ENCODE data around the gene LRRC3.

LRRC3 gene

GRCh38 chr21:44505673-44506278 is 50.5 kb downstream of the LRRC3 start:
- no peak overlapping the region for H3K27ac ChIP-seq
- H3K4me3 ChIP-seq (ENCODE audit: low read depth, low read length), result no peak overlapping the region
- in situ Hi-C loops (cut with HindIII; ENCODE audit: low pct_ligation_motif_present, low sequenced_read_pairs), result no loop called here
- DNase-seq, result no peak
- H3K27me3 ChIP-seq (replicated peaks), result peaks cover 4% of the 10 kb centered on the region
- H3K36me3 ChIP-seq (replicated peaks), result no peaks in the 10 kb centered on the region
- TF ChIP-seq, protein P1, sequence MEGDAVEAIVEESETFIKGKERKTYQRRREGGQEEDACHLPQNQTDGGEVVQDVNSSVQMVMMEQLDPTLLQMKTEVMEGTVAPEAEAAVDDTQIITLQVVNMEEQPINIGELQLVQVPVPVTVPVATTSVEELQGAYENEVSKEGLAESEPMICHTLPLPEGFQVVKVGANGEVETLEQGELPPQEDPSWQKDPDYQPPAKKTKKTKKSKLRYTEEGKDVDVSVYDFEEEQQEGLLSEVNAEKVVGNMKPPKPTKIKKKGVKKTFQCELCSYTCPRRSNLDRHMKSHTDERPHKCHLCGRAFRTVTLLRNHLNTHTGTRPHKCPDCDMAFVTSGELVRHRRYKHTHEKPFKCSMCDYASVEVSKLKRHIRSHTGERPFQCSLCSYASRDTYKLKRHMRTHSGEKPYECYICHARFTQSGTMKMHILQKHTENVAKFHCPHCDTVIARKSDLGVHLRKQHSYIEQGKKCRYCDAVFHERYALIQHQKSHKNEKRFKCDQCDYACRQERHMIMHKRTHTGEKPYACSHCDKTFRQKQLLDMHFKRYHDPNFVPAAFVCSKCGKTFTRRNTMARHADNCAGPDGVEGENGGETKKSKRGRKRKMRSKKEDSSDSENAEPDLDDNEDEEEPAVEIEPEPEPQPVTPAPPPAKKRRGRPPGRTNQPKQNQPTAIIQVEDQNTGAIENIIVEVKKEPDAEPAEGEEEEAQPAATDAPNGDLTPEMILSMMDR (IDR thresholded peaks at IDR 0.05; ENCODE audit: low read depth, low read length, missing control alignments), result no peak

GRCh38 chr21:44506279-44507255 is 51.3 kb downstream of the LRRC3 start:
- in situ Hi-C loops (cut with HindIII; ENCODE audit: low pct_ligation_motif_present, low sequenced_read_pairs), result no loop called here
- DNase-seq, result no peak
- Histone ChIP-seq H3K27me3 (replicated peaks) (peaks cover 4% of the 10 kb centered on the region), H3K4me3 (ENCODE audit: low read depth, low read length) (no peak overlapping the region), H3K36me3 (replicated peaks) (no peaks in the 10 kb centered on the region), H3K27ac (no peak overlapping the region)
- TF ChIP-seq, protein P1 (IDR thresholded peaks at IDR 0.05; ENCODE audit: low read depth, low read length, missing control alignments), result no peak

DNA sequence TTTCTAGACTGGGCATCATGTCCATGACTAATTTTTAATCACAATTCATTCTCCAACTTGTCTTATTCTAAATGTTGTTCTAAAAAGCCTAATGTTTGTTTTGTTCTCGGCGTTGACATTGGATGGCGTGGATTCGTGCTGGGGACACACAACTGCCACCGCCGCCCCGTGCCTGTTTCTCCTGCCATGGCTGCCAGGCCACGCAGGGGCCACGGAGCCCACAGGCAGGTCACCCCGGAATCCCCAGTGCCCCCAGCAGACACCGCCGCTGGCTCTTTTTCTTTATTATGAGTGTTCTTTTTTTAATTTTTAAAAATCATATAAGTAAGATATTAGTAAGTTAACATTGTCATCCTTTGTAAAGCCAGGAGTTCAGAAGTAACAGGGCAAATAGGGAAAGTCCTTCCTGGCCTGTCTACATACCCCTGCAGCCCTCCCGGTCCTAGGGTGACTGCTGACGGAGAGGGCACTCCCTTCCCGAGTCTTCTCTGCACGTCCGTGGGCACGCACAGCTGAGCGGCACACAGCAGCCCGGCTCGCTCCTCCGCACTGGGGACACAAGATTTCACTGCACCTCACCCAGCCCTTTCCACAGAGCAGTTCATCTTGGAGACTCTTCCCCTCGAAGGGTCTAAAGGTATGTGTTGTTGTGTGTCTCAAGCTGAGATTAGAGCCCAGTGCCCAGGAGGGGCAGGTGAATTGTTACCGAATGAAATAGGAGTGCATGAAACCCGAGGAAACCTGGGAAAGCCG is 52.5 kb downstream of the LRRC3 start:
- TF ChIP-seq, protein P1 (IDR thresholded peaks at IDR 0.05; ENCODE audit: low read depth, low read length, missing control alignments), result no peak
- H3K36me3 ChIP-seq (replicated peaks), result no peaks in the 10 kb centered on the region
- in situ Hi-C loops (cut with HindIII; ENCODE audit: low pct_ligation_motif_present, low sequenced_read_pairs), result no loop called here
- H3K27ac ChIP-seq, result no peak overlapping the region
- DNase-seq, result no peak
- peaks cover 4% of the 10 kb centered on the region for H3K27me3 ChIP-seq (replicated peaks)
- no peak overlapping the region for H3K4me3 ChIP-seq (ENCODE audit: low read depth, low read length)

GRCh38 chr21:44508426-44508710 is 53.1 kb downstream of the LRRC3 start:
- no peaks in the 10 kb centered on the region for H3K36me3 ChIP-seq (replicated peaks)
- no peak for DNase-seq
- in situ Hi-C loops (cut with HindIII; ENCODE audit: low pct_ligation_motif_present, low sequenced_read_pairs), result no loop called here
- peaks cover 4% of the 10 kb centered on the region for H3K27me3 ChIP-seq (replicated peaks)
- no peak overlapping the region for H3K4me3 ChIP-seq (ENCODE audit: low read depth, low read length)
- TF ChIP-seq, protein P1 (IDR thresholded peaks at IDR 0.05; ENCODE audit: low read depth, low read length, missing control alignments), result no peak
- no peak overlapping the region for H3K27ac ChIP-seq

- Histone ChIP-seq H3K36me3 (replicated peaks) (no peaks in the 10 kb centered on the region), H3K27me3 (replicated peaks) (peaks cover 4% of the 10 kb centered on the region), H3K4me3 (ENCODE audit: low read depth, low read length) (no peak overlapping the region), H3K27ac (no peak overlapping the region)
- in situ Hi-C loops (cut with HindIII; ENCODE audit: low pct_ligation_motif_present, low sequenced_read_pairs), result no loop called here
- no peak for DNase-seq
- TF ChIP-seq, protein P1 (IDR thresholded peaks at IDR 0.05; ENCODE audit: low read depth, low read length, missing control alignments), result no peak
These were observed 53.6 kb downstream of the LRRC3 start for GRCh38 chr21:44508711-44509445.
